ENCODE data around the gene TMEM63C. TPM values are rescaled to one million over a fixed set of nuclear protein-coding genes. Genes with fewer than 3 reads are reported as not detected.
"Not testable (repeated sequence)": the region's sequence is repeated elsewhere in the genome, so short reads cannot be mapped to it uniquely, and the experiment has no call there.

The TMEM63C gene
- polyA plus RNA-seq, 4 donors = 0.29 to 1.3 (median 0.90) TPM

GRCh38 chr14:77273796-77274195 lies 92.2 kb downstream of the TMEM63C start:
- DNase-seq (ENCODE audit: low read depth in 4 of 4, low spot score in 3 of 4) = no peak

GRCh38 chr14:77275041-77275580 lies 93.5 kb downstream of the TMEM63C start:
- no peak for DNase-seq (ENCODE audit: low read depth in 4 of 4, low spot score in 3 of 4)

GRCh38 chr14:77275601-77276017 lies 94.0 kb downstream of the TMEM63C start:
- no peak for DNase-seq (ENCODE audit: low read depth in 4 of 4, low spot score in 3 of 4)

GRCh38 chr14:77276295-77276935 lies 94.8 kb downstream of the TMEM63C start:
- no peak for DNase-seq (ENCODE audit: low read depth in 4 of 4, low spot score in 3 of 4)

- DNase-seq (ENCODE audit: low read depth in 4 of 4, low spot score in 3 of 4) = no peak
Measured at GRCh38 chr14:77276959-77277358, 95.4 kb downstream of the TMEM63C start.

- no peak for DNase-seq (ENCODE audit: low read depth in 4 of 4, low spot score in 3 of 4)
Measured at GRCh38 chr14:77278461-77279230, 97.0 kb downstream of the TMEM63C start.

- no peak for DNase-seq (ENCODE audit: low read depth in 4 of 4, low spot score in 3 of 4)
Measured at GRCh38 chr14:77279719-77280118, 98.1 kb downstream of the TMEM63C start.

GRCh38 chr14:77280921-77281320 lies 99.3 kb downstream of the TMEM63C start:
- not testable (repeated sequence) for DNase-seq (ENCODE audit: low read depth in 4 of 4, low spot score in 3 of 4)

GRCh38 chr14:77281852-77282410 lies 100.3 kb downstream of the TMEM63C start:
- no peak for DNase-seq (ENCODE audit: low read depth in 4 of 4, low spot score in 3 of 4)

- no peak for DNase-seq (ENCODE audit: low read depth in 4 of 4, low spot score in 3 of 4)
Measured at GRCh38 chr14:77284066-77284465, 102.5 kb downstream of the TMEM63C start.

- DNase-seq (ENCODE audit: low read depth in 4 of 4, low spot score in 3 of 4) = no peak
Measured at GRCh38 chr14:77284466-77284865, 102.9 kb downstream of the TMEM63C start.

GRCh38 chr14:77286576-77286975 lies 105.0 kb downstream of the TMEM63C start:
- no peak for DNase-seq (ENCODE audit: low read depth in 4 of 4, low spot score in 3 of 4)

- DNase-seq (ENCODE audit: low read depth in 4 of 4, low spot score in 3 of 4) = no peak
Measured at GRCh38 chr14:77290705-77291104, 109.1 kb downstream of the TMEM63C start.

- DNase-seq (ENCODE audit: low read depth in 4 of 4, low spot score in 3 of 4) = no peak
Measured at GRCh38 chr14:77296155-77296554, 114.6 kb downstream of the TMEM63C start.

GRCh38 chr14:77296906-77297305 lies 115.3 kb downstream of the TMEM63C start:
- no peak for DNase-seq (ENCODE audit: low read depth in 4 of 4, low spot score in 3 of 4)

GRCh38 chr14:77299771-77300170 lies 118.2 kb downstream of the TMEM63C start:
- DNase-seq (ENCODE audit: low read depth in 4 of 4, low spot score in 3 of 4) = no peak

- peak in 2 of 4 donors; percentile 62 to 65 for DNase-seq (ENCODE audit: low read depth in 4 of 4, low spot score in 3 of 4)
Measured at GRCh38 chr14:77301103-77301502, 119.5 kb downstream of the TMEM63C start.

- no peak for DNase-seq (ENCODE audit: low read depth in 4 of 4, low spot score in 3 of 4)
Measured at GRCh38 chr14:77302926-77303325, 121.3 kb downstream of the TMEM63C start.

GRCh38 chr14:77303417-77304156 lies 122.0 kb downstream of the TMEM63C start:
- DNase-seq (ENCODE audit: low read depth in 4 of 4, low spot score in 3 of 4) = no peak

GRCh38 chr14:77305696-77306095 lies 124.1 kb downstream of the TMEM63C start:
- no peak for DNase-seq (ENCODE audit: low read depth in 4 of 4, low spot score in 3 of 4)

- no peak for DNase-seq (ENCODE audit: low read depth in 4 of 4, low spot score in 3 of 4)
Measured at GRCh38 chr14:77306416-77306815, 124.8 kb downstream of the TMEM63C start.

Measured in left renal pelvis (tissue), 4 donors.